Activated T-helper 1 cell treated with anti-CD3 and anti-CD28 coated beads, Interleukin-12 subunit alpha, Interleukin-12 subunit beta, Interleukin-2, Interleukin-4 antibody, amounts not matched to agents 30 ng/mL and 10 ng/mL and 1 ng/mL, durations not matched to agents 14 hours and 24 hours and 36 hours (primary cell): ENCODE measurements around the gene MOB3C. TPM values are rescaled to one million over a fixed set of nuclear protein-coding genes. Genes with fewer than 3 reads are reported as not detected.
A peak's percentile ranks its signal among the peaks of the same experiment; 100 is the strongest.

Experiments
- DNase-seq: peaks from one replicate; pipeline ENCODE4 v3.0.0; 2021; ENCODE audit warnings: low spot score
- H3K27ac Mint-ChIP-seq: one replicate; pipeline ENCODE4 v1.8.0; 2021; ENCODE audit warnings: mild to moderate bottlenecking, mixed read lengths
- H3K27me3 Mint-ChIP-seq: one replicate; pipeline ENCODE4 v1.8.0; 2022; ENCODE audit warnings: mild to moderate bottlenecking, moderate library complexity, mixed read lengths; ENCODE audit not compliant: insufficient read depth
- H3K36me3 Mint-ChIP-seq: one replicate; pipeline ENCODE4 v1.8.0; 2021; ENCODE audit warnings: low read depth, mixed read lengths
- H3K4me1 Mint-ChIP-seq: one replicate; pipeline ENCODE4 v1.8.0; 2021; ENCODE audit warnings: low read depth, mixed read lengths
- H3K4me3 Mint-ChIP-seq: one replicate; pipeline ENCODE4 v1.8.0; 2021; ENCODE audit warnings: mild to moderate bottlenecking, moderate library complexity, mixed read lengths
- H3K9me3 Mint-ChIP-seq: one replicate; pipeline ENCODE4 v1.8.0; 2021; ENCODE audit warnings: mixed read lengths
- intact Hi-C: fragments of 100-400 bp; cut with micrococcal nuclease; formaldehyde crosslinking; loops from one replicate; pipeline ENCODE4 v1.15.1; 2024
- total RNA-seq: library from RNA; stranded (reverse); gene quantifications from 2 replicates; pipeline ENCODE4 v1.2.3, GENCODE V29; 2022

Gene MOB3C
- total RNA-seq, 1 donor from 2014 or later = 16.9 TPM

GRCh38 chr1:46595127-46595526 is 21.5 kb downstream of the MOB3C start:
- H3K4me1 Mint-ChIP-seq = peaks cover 87% of the 10 kb centered on the region
- intact Hi-C loops = loop anchor here (1.0 kb wide), 1 partner anchor 14 kb away; no protein-coding TSS in a partner anchor
- no peaks in the 10 kb centered on the region for H3K27me3 Mint-ChIP-seq
- peak overlapping the region; percentile 26 for H3K4me3 Mint-ChIP-seq
- no peak for DNase-seq
- H3K36me3 Mint-ChIP-seq = peaks cover 58% of the 10 kb centered on the region
- peaks cover under 1% of the 10 kb centered on the region for H3K9me3 Mint-ChIP-seq
- peak overlapping the region; percentile 36 for H3K27ac Mint-ChIP-seq

DNA sequence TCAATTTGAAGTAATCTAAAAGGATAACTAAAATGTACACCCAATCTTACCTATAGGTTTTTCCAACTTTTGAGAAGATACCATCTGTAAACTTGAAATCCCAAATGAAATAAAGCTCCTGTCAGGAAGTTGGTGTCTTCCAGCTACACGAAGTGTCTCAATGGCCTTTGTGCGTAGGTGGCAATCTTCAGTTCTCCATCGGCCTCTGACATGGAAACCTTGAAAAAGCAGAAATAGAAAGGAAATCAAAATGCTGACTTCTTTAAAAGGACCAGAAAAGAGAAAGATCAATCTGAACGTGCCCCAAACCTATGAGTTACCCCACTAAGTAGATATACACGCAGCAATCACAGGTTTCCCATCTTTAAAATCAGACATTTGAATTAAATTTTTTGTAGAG is 22.5 kb downstream of the MOB3C start:
- Mint-ChIP-seq H3K27ac (peak overlapping the region; percentile 45), H3K4me1 (peaks cover 76% of the 10 kb centered on the region), H3K4me3 (peak overlapping the region; percentile 27), H3K36me3 (peaks cover 64% of the 10 kb centered on the region), H3K27me3 (no peaks in the 10 kb centered on the region), H3K9me3 (peaks cover 12% of the 10 kb centered on the region)
- no peak for DNase-seq
- intact Hi-C loops = no loop called here

- DNase-seq = no peak
- Mint-ChIP-seq H3K27ac (no peak overlapping the region), H3K9me3 (peaks cover 15% of the 10 kb centered on the region), H3K36me3 (peaks cover 69% of the 10 kb centered on the region), H3K27me3 (no peaks in the 10 kb centered on the region), H3K4me3 (no peak overlapping the region), H3K4me1 (peaks cover 64% of the 10 kb centered on the region)
- intact Hi-C loops = no loop called here
Measured at GRCh38 chr1:46592823-46593222, 23.8 kb downstream of the MOB3C start.

GRCh38 chr1:46589529-46589928 is 27.1 kb downstream of the MOB3C start:
- no peak for DNase-seq
- Mint-ChIP-seq H3K4me3 (no peak overlapping the region), H3K27ac (no peak overlapping the region), H3K4me1 (peaks cover 31% of the 10 kb centered on the region), H3K27me3 (no peaks in the 10 kb centered on the region), H3K9me3 (peaks cover 15% of the 10 kb centered on the region), H3K36me3 (peaks cover 57% of the 10 kb centered on the region)
- intact Hi-C loops = no loop called here

DNA sequence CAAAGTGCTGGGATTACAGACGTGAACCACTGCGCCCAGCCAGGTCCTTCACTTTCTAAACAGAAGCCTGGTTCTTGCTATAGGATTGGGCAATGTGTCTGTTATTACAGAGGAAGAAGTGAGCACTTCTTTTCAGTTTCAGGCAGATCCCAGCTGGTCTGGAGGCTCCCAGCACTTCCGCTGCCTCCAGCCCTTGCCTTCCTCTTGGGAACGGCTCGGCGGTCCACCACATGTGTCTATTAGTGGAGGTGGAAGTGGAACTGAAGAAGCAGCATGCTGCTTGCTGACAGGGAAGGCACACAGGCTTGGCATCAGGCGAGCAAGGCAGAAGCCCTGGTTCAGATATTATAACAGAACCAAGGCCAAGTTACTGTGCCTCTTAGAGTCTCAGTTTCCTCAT is 29.5 kb downstream of the MOB3C start:
- H3K4me3 Mint-ChIP-seq = no peak overlapping the region
- peaks cover 51% of the 10 kb centered on the region for H3K36me3 Mint-ChIP-seq
- no peak for DNase-seq
- no peaks in the 10 kb centered on the region for H3K27me3 Mint-ChIP-seq
- peaks cover 15% of the 10 kb centered on the region for H3K9me3 Mint-ChIP-seq
- intact Hi-C loops = no loop called here
- H3K4me1 Mint-ChIP-seq = peaks cover 34% of the 10 kb centered on the region
- no peak overlapping the region for H3K27ac Mint-ChIP-seq

DNA sequence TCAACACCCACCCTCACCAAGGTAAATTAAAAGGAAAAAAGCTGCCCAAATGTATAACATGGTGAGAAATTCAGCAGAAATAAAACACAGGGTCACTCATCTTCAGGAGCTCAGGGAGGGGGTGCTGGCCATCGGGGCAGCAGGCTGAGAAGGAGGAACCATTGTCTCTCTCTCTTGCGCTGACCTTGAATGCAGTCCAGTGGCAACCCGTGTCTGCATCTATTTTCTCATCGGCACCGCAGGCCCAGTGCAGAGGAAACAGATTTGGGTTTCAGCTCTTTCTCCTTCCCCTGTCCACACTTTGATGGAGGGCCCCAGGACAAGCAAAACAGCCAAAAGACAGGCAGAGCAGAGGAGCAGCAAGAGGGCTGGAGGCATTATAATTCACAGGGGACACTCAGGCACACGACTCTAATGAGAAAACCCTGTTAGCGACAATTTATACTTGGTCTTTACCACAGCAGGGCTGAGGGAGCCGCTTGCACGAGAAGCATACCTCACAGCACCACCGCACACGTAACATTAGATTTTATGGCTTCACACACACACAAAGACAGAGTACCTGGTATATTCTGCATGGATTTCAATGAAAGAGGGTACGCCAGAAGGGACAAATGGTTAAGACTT is 31.2 kb downstream of the MOB3C start:
- no peak overlapping the region for H3K27ac Mint-ChIP-seq
- peaks cover 15% of the 10 kb centered on the region for H3K9me3 Mint-ChIP-seq
- DNase-seq = no peak
- no peak overlapping the region for H3K4me3 Mint-ChIP-seq
- H3K27me3 Mint-ChIP-seq = no peaks in the 10 kb centered on the region
- peaks cover 43% of the 10 kb centered on the region for H3K36me3 Mint-ChIP-seq
- intact Hi-C loops = no loop called here
- peaks cover 34% of the 10 kb centered on the region for H3K4me1 Mint-ChIP-seq

DNA sequence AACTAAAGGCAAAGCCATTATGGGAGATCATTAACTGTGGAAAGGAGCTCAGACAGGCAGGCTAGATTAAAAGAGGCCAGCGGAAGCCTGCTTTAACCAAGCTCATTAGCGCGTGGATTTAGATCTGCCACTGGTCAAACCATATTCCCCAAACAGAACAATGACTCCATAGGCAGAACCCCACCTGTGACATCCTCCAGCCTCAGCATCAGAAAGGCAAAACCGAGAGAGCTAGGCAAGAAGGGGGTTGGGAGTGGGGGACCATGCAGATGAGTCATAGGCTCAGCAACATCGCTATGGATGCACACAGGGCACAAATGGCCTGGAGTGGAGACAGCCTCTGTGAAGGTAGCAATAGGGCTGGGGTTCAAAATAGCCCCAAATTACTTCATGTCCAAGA is 33.1 kb downstream of the MOB3C start:
- no peak overlapping the region for H3K4me3 Mint-ChIP-seq
- intact Hi-C loops = loop anchor here (5.0 kb wide), 1 partner anchor 84 kb away; the partner anchor contains the start of gene ATPAF1
- DNase-seq = no peak
- H3K4me1 Mint-ChIP-seq = peaks cover 48% of the 10 kb centered on the region
- peak overlapping the region; percentile 96 for H3K27ac Mint-ChIP-seq
- no peaks in the 10 kb centered on the region for H3K9me3 Mint-ChIP-seq
- H3K27me3 Mint-ChIP-seq = no peaks in the 10 kb centered on the region
- H3K36me3 Mint-ChIP-seq = peaks cover 38% of the 10 kb centered on the region

- intact Hi-C loops = loop anchor here (1.0 to 5.0 kb wide), 2 partner anchors 84 to 136 kb away; partner anchors contain the start of genes ATPAF1 and EFCAB14
- peaks cover 42% of the 10 kb centered on the region for H3K36me3 Mint-ChIP-seq
- no peaks in the 10 kb centered on the region for H3K9me3 Mint-ChIP-seq
- H3K27ac Mint-ChIP-seq = peak overlapping the region; percentile 96
- peak overlapping the region; percentile 7 for H3K4me3 Mint-ChIP-seq
- no peaks in the 10 kb centered on the region for H3K27me3 Mint-ChIP-seq
- H3K4me1 Mint-ChIP-seq = peaks cover 51% of the 10 kb centered on the region
- DNase-seq = no peak
Measured at GRCh38 chr1:46582972-46583371, 33.6 kb downstream of the MOB3C start.

GRCh38 chr1:46581681-46582455 is 34.7 kb downstream of the MOB3C start:
- peak overlapping the region; percentile 96 for H3K27ac Mint-ChIP-seq
- no peaks in the 10 kb centered on the region for H3K27me3 Mint-ChIP-seq
- peak overlapping the region; percentile 70 for H3K4me3 Mint-ChIP-seq
- intact Hi-C loops = loop anchor here (1.0 to 5.0 kb wide), 5 partner anchors 13 to 137 kb away; partner anchors contain the start of genes ATPAF1, EFCAB14, MKNK1 and MOB3C
- peak; percentile 45 for DNase-seq
- peaks cover 58% of the 10 kb centered on the region for H3K4me1 Mint-ChIP-seq
- peaks cover 47% of the 10 kb centered on the region for H3K36me3 Mint-ChIP-seq
- H3K9me3 Mint-ChIP-seq = no peaks in the 10 kb centered on the region

DNA sequence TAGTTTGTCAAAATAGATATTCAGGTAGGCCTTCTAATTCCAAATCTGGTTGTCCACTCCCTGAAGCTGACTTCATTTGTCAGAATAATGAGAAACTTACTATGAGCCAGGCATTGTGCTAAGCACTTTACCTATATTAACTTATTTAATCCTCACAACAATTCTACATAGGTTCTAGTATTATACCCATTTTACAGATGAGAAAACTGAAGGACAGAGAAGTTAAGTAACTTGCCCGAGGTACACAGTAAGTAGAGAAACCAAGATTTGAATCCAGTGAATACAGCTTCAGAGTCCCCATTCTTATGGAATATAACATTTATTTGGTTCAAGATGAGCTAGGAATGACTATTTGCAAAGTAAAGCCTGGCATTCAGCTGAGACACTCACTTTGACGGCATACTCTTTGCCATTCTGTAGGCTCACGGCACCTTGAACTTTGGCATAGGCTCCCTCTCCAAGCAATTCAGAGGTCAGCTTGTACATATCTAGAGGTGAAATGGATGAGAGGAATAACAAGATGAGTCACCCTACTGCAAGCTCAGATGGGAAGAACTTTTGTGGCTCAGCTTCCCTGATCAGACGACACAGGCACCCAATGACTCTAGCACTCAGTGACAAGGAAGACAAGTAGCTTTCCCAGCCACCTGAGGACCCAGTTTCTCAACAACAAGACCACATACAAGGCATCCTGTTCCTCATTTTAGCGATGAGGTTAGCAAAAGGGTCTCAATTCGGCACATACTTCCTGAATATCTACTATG is 36.3 kb downstream of the MOB3C start:
- intact Hi-C loops = loop anchor here (5.0 kb wide), 1 partner anchor 87 kb away; the partner anchor contains the start of gene ATPAF1
- Mint-ChIP-seq H3K4me1 (peaks cover 58% of the 10 kb centered on the region), H3K27ac (peak overlapping the region; percentile 96), H3K27me3 (no peaks in the 10 kb centered on the region), H3K36me3 (peaks cover 53% of the 10 kb centered on the region), H3K9me3 (no peaks in the 10 kb centered on the region), H3K4me3 (peak overlapping the region; percentile 71)
- no peak for DNase-seq

DNA sequence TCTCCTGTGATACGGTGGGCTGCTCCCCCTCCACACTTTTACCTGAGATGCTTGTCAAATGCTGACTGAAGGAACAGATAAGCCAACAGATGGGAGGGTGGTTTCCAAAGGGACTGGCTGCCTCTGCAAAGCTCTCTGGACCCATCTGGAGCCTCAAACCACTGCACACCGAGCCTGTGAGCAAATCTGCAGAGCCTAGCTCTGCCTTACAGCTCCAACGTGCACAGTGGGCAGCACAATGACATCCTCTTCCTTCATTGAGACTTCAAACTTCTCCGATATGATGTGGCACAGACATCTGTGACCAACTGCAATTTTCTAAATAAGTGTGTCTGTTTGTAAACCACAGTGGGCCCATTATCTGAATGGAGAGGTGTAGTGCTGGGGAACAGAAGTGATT is 38.9 kb downstream of the MOB3C start:
- H3K36me3 Mint-ChIP-seq = peaks cover 55% of the 10 kb centered on the region

DNA sequence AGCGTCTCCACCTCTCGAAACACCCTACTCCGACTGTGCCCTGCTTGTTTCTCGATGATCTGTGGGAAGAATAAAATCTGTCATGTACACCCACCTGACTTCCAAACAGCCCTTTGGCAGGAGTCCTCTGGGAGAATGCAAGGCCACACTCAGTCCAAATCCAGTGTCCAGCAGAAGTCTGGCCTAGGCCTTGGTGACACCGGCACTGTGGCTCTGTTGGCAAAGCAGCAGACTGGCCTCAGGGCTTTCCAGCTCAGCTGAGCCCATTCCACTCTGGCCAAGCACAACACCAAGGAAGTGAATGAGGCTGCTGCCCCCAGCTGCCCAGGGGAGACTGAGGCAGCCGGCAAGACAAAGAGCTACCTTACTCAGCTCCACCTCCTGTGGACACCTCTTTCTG is 40.0 kb downstream of the MOB3C start:
- Mint-ChIP-seq H3K4me3 (no peak overlapping the region), H3K27me3 (no peaks in the 10 kb centered on the region), H3K4me1 (peaks cover 39% of the 10 kb centered on the region), H3K27ac (no peak overlapping the region), H3K36me3 (peaks cover 52% of the 10 kb centered on the region), H3K9me3 (no peaks in the 10 kb centered on the region)
- intact Hi-C loops = no loop called here
- DNase-seq = no peak

More for the DNA sequence above, 38.9 kb downstream of the MOB3C start:
- Mint-ChIP-seq H3K27me3 (no peaks in the 10 kb centered on the region), H3K4me3 (no peak overlapping the region), H3K9me3 (no peaks in the 10 kb centered on the region), H3K4me1 (peaks cover 50% of the 10 kb centered on the region), H3K27ac (peak overlapping the region; percentile 21)
- DNase-seq = no peak
- intact Hi-C loops = no loop called here
